Keratinocyte (primary cell): ENCODE data around the gene RSPH1. TPM values are rescaled to one million over a fixed set of nuclear protein-coding genes. Genes with fewer than 3 reads are reported as not detected.

Source experiments
- DNase-seq: peaks from one replicate; pipeline ENCODE4 v3.0.0-alpha.2; 2011; ENCODE audit warnings: low read depth, missing footprints, low spot score
- FAIRE-seq: peaks from 2 replicates; lab custom pipeline; 2011; peaks lifted over from hg19 to GRCh38; lab: Jason Lieb, UNC
- H2AFZ ChIP-seq: 2 replicates; pipeline ENCODE4 v1.6.0; 2012; ENCODE audit warnings: low read length, control low read depth, inconsistent platforms; ENCODE audit not compliant: control insufficient read depth
- H3K27ac ChIP-seq: 2 replicates; pipeline ENCODE4 v1.5.1; 2011; ENCODE audit warnings: low read length; ENCODE audit not compliant: control insufficient read depth, insufficient read depth
- H3K27me3 ChIP-seq: 3 replicates; pipeline ENCODE4 v1.6.0; 2011; ENCODE audit warnings: low read length; ENCODE audit not compliant: control insufficient read depth, insufficient read depth; ENCODE audit errors: extremely low read depth
- H3K36me3 ChIP-seq, 2 experiments: 2 replicates in 1 of 2; 3 replicates in 1 of 2; pipeline ENCODE4 v1.5.1; 2011; ENCODE audit warnings: low read length in 2 of 2, mild to moderate bottlenecking in 1 of 2; ENCODE audit not compliant: control insufficient read depth in 2 of 2, insufficient read depth in 2 of 2; ENCODE audit errors: extremely low read depth in 1 of 2
- H3K4me1 ChIP-seq: 3 replicates; pipeline ENCODE4 v1.5.1; 2011; ENCODE audit warnings: low read length; ENCODE audit not compliant: control insufficient read depth, insufficient read depth; ENCODE audit errors: extremely low read depth
- H3K4me2 ChIP-seq: 3 replicates; pipeline ENCODE4 v1.6.0; 2011; ENCODE audit warnings: low read depth, low read length; ENCODE audit not compliant: control insufficient read depth, insufficient read depth; ENCODE audit errors: extremely low read depth
- H3K4me3 ChIP-seq, 3 experiments: fragments of 200-600 bp in 1 of 3; sonication (generic) in 1 of 3; 2 replicates in 2 of 3; 3 replicates in 1 of 3; pipeline ENCODE4 v1.5.1; 2011 to 2016; ENCODE audit warnings: low read length in 3 of 3, mild to moderate bottlenecking in 3 of 3, control low read depth in 2 of 3, inconsistent platforms in 1 of 3, low read depth in 1 of 3, mixed read lengths in 1 of 3, mixed run types in 1 of 3, moderate library complexity in 1 of 3; ENCODE audit not compliant: control insufficient read depth in 2 of 3, insufficient read depth in 2 of 3; ENCODE audit errors: extremely low read depth in 1 of 3
- H3K79me2 ChIP-seq: 2 replicates; pipeline ENCODE4 v1.6.0; 2012; ENCODE audit warnings: low read length; ENCODE audit not compliant: control insufficient read depth, insufficient read depth
- H3K9ac ChIP-seq: 3 replicates; pipeline ENCODE4 v1.6.0; 2011; ENCODE audit warnings: low read length; ENCODE audit not compliant: control insufficient read depth, insufficient read depth; ENCODE audit errors: extremely low read depth
- H3K9me1 ChIP-seq: 3 replicates; pipeline ENCODE4 v1.6.0; 2011; ENCODE audit warnings: low read length; ENCODE audit not compliant: control insufficient read depth, insufficient read depth; ENCODE audit errors: extremely low read depth
- H3K9me3 ChIP-seq: 2 replicates; pipeline ENCODE4 v1.5.1; 2012; ENCODE audit warnings: low read depth, low read length; ENCODE audit not compliant: control insufficient read depth
- H4K20me1 ChIP-seq: 3 replicates; pipeline ENCODE4 v1.6.0; 2011; ENCODE audit warnings: low read length; ENCODE audit not compliant: control insufficient read depth, insufficient read depth; ENCODE audit errors: extremely low read depth
- CTCF ChIP-seq, 3 experiments: IDR thresholded peaks in 1 of 3; conservative IDR thresholded peaks in 1 of 3; optimal IDR thresholded peaks in 1 of 3; 2 replicates in 2 of 3; 3 replicates in 1 of 3; pipeline versions ENCODE3 to v1.5.1; 2011; ENCODE audit warnings: low read length in 3 of 3, mild to moderate bottlenecking in 3 of 3, moderate library complexity in 2 of 3, control low read depth in 1 of 3, inconsistent platforms in 1 of 3; ENCODE audit not compliant: insufficient read depth in 2 of 3; ENCODE audit errors: extremely low read depth in 1 of 3
- EZH2 ChIP-seq: IDR thresholded peaks from one replicate; pipeline ENCODE4 v1.6.1; 2012; ENCODE audit warnings: inconsistent platforms, mild to moderate bottlenecking, low read length, moderate library complexity
- dilution Hi-C: fragments of 300-500 bp; cut with MboI; formaldehyde crosslinking; loops from one replicate; pipeline ENCODE4 v1.7.0; 2020; ENCODE audit warnings: low sequenced_read_pairs; ENCODE audit not compliant: extremely low pct_ligation_motif_present
- polyA plus RNA-seq, 5 experiments: library from polyadenylated mRNA; depleted of rRNA in 3 of 5; stranded (reverse) in 3 of 5; stranded (forward) in 1 of 5; unstranded in 1 of 5; fragments of >200 nt; gene quantifications; 1 replicate in 1 of 5; 2 replicates in 3 of 5; 3 replicates in 1 of 5; pipeline versions ENCODE4 v1.2.1 to v1.2.3, GENCODE V29; 2011 to 2012; ENCODE audit warnings: missing spikeins in 2 of 5, low read depth in 1 of 5, low replicate concordance in 1 of 5

The RSPH1 gene
- polyA plus RNA-seq, 1 donor (not counting 4 experiments of a cell fraction or from before 2014, with no cell fraction given): 0.50 TPM

DNA sequence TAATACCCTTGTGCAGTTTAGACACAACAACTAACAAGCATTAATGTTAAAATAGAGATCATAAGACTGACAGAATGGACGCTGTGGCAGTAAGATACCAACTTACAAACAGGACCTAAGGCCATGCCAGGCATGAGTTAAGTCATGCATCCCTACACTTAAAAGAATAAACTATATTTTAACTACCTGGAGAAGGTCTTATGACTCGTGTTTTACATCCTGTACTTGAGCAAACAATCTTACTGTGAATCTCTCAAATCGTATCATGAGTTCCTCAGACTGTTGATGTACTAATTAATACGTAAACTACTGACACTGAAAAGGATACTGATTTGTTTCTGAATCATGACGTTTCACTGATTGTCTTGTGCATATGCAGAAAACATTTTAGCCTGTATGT lies 2.0 kb upstream of the RSPH1 start:
- no peak for DNase-seq
- H3K27me3 ChIP-seq: no peaks in the 10 kb centered on the region
- H3K9me3 ChIP-seq: no peaks in the 10 kb centered on the region
- dilution Hi-C loops: no loop called here
- H3K4me1 ChIP-seq: peaks cover 15% of the 10 kb centered on the region
- H3K9me1 ChIP-seq: no peaks in the 10 kb centered on the region
- no peak for FAIRE-seq
- H3K9ac ChIP-seq: no peak overlapping the region
- no peak overlapping the region for H3K4me3 ChIP-seq
- H3K79me2 ChIP-seq: no peaks in the 10 kb centered on the region
- TF ChIP-seq EZH2: no peak
- TF ChIP-seq CTCF (optimal IDR thresholded peaks at IDR 0.05 in 1 of 3, IDR thresholded peaks at IDR 0.05 in 1 of 3, conservative IDR thresholded peaks at IDR 0.05 in 1 of 3; ENCODE audit: extremely low read depth in 1 of 3, insufficient read depth in 2 of 3, low read length in 3 of 3): no peak
- H3K27ac ChIP-seq: no peak overlapping the region
- no peaks in the 10 kb centered on the region for H3K36me3 ChIP-seq
- no peak overlapping the region for H2AFZ ChIP-seq
- no peaks in the 10 kb centered on the region for H4K20me1 ChIP-seq
- no peak overlapping the region for H3K4me2 ChIP-seq

DNA sequence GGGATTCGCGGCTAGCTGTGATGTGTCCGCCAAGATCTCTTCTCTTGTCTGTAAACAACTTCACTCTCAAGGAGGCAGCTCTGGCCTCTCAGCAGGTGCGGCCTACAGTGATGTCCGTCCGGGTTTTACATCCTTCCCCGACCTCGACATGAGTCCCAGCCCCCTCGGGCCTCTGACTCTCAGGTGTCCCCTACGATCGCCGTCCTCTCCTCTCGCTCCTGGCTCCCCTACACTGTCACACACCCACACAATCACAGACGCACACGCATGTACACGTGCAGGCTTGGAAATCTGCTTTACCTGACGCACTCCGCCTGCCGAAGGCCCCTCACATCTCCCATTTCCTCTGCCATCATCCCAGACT lies 797 bp upstream of the RSPH1 start:
- Histone ChIP-seq H4K20me1 (no peaks in the 10 kb centered on the region), H3K9me1 (no peaks in the 10 kb centered on the region), H3K4me2 (peak overlapping the region; percentile 95), H2AFZ (peak overlapping the region; percentile 93), H3K9ac (peak overlapping the region; percentile 88), H3K4me3 (peak overlapping the region; percentile 49 to 79 (median 76)), H3K9me3 (no peaks in the 10 kb centered on the region), H3K36me3 (no peaks in the 10 kb centered on the region), H3K27me3 (no peaks in the 10 kb centered on the region), H3K27ac (peak overlapping the region; percentile 84), H3K4me1 (peaks cover 15% of the 10 kb centered on the region), H3K79me2 (no peaks in the 10 kb centered on the region)
- dilution Hi-C loops: no loop called here
- TF ChIP-seq CTCF (optimal IDR thresholded peaks at IDR 0.05 in 1 of 3, IDR thresholded peaks at IDR 0.05 in 1 of 3, conservative IDR thresholded peaks at IDR 0.05 in 1 of 3; ENCODE audit: extremely low read depth in 1 of 3, insufficient read depth in 2 of 3, low read length in 3 of 3) (no peak), EZH2 (no peak)
- FAIRE-seq (no peak), DNase-seq (no peak)
